Suprapubic skin (tissue), 4 donors: Measurements from ENCODE around the gene NBPF14.
"Not testable (repeated sequence)": the region's sequence is repeated elsewhere in the genome, so short reads cannot be mapped to it uniquely, and the experiment has no call there.

Experiments used
- CTCF ChIP-seq, 2 donors: fragments of 200-600 bp in 1 of 2; fragments of 450-650 bp in 1 of 2; sonication (generic) in 1 of 2; IDR thresholded peaks; one replicate each; pipeline ENCODE4 v1.5.1; 2016 to 2019; ENCODE audit warnings: antibody characterized with exemption in 2 of 2, mild to moderate bottlenecking in 1 of 2, moderate library complexity in 1 of 2
- EP300 ChIP-seq: sonication (generic); formaldehyde crosslinking; IDR thresholded peaks from one replicate; pipeline ENCODE4 v1.6.1; 2017; ENCODE audit warnings: antibody characterized with exemption
- POLR2A ChIP-seq, 2 donors: fragments of 450-650 bp; IDR thresholded peaks; one replicate each; pipeline ENCODE4 v1.6.1; 2017; ENCODE audit warnings: antibody characterized with exemption in 2 of 2, mild to moderate bottlenecking in 2 of 2, moderate library complexity in 2 of 2
- POLR2AphosphoS5 ChIP-seq, 3 donors: sonication (generic); formaldehyde crosslinking; IDR thresholded peaks; one replicate each; pipeline ENCODE4 v1.6.1; 2017; ENCODE audit warnings: antibody characterized with exemption in 3 of 3

GRCh38 chr1:148522072-148522471 is 73.7 kb downstream of the NBPF14 start:
- not testable (repeated sequence) for TF ChIP-seq CTCF (IDR thresholded peaks at IDR 0.05); POLR2A (IDR thresholded peaks at IDR 0.05); EP300; POLR2AphosphoS5 (IDR thresholded peaks at IDR 0.05)
